Skin of body (tissue), 2 donors: ENCODE data around the gene PADI4. TPM values are rescaled to one million over a fixed set of nuclear protein-coding genes. Genes with fewer than 3 reads are reported as not detected.
"Not testable (repeated sequence)": the region's sequence is repeated elsewhere in the genome, so short reads cannot be mapped to it uniquely, and the experiment has no call there.

ENCODE experiments used
- DNase-seq: peaks from one replicate; lab custom pipeline; 2025; lab: John Stamatoyannopoulos, UW
- total RNA-seq: library from RNA; depleted of rRNA; stranded (reverse); fragments of >200 nt; gene quantifications from one replicate; pipeline ENCODE4 v1.2.3, GENCODE V29; 2014

PADI4 gene
- total RNA-seq, 1 donor from 2014 or later, result 10.4 TPM

DNA sequence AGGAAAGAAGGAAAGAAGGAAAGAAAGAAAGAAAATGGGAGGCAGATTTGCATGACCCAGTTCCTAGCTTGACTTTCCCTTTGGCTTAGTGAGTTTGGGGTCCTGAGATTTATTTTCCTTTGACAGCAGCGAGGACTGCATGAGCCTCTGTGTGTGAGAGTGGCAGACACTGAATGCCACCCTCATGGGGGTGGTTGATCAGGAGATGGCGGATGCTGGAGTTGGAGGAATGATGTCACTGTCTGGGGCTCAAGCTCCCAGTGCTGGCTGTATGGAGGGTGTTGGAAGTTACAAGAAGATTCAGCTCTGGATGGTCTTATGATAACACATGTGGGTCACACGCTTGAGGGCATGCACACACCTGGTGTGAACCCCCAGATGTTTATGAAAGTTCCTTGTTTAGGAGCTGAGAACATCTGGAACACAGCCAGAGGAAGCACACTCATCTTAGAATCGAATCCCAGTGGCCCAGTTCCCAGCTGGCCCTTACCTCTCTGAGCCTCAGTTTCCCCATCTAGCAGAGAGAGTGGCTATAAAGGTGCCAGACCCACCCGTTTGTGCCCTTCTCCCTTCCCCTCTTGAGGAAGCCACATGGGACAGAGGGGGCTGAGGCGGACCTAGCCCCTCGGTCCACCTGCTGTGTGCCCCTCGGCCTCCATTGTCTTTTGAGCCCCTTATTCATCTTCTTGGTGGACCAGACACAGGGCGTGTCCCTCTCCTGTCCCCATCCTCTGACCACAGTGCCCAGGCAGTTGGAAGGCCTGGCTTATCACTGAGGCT is 5.7 kb downstream of the PADI4 start:
- DNase-seq, result no peak

GRCh38 chr1:17314491-17314971 is 6.5 kb downstream of the PADI4 start:
- no peak for DNase-seq

DNA sequence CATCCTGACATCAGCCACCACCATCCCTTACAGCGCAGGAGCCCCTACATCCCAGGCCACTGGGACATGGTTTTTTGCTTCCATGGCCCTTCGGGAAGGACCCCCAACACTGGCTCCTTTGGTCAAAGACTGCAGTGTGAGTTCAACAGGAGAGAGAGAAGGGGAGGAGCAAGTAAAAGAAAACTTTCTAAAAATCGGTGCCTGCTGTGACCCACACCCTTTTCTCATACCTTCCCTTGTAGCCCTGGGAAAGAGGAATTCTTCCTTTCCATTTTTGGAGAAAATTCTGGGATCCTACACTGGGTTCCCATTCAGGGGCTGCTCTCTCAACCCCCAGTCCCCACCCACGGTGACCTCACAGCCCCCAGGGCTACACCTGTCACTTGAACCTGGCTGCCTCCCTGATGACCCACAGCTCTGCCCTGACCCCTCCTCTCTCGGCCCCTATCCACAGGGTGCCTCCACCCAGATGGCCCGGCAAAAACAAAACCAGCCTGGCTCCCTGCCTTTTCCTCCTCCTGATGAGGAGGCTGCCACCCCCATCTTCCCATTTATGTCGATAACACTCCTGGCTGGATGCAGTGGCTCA is 7.6 kb downstream of the PADI4 start:
- DNase-seq, result no peak

DNA sequence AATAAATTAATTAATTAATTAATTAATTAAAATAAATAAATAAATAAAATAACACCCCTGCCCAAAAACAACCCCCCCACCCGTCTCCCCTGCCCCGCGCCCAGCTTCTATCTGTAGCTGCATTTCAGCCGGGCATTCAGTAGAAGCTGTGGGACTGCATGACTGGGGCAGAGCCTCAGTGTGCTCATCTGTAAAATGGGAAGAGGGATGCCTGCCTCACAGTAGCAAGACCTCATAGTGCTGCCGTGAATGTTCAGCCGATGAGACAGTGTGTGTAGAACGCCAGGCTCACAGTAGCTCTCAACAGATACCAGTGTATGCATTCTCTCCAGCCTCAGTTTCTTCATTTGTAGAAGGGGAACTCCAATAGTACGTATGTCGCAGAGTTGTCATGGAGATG is 8.7 kb downstream of the PADI4 start:
- no peak for DNase-seq

DNA sequence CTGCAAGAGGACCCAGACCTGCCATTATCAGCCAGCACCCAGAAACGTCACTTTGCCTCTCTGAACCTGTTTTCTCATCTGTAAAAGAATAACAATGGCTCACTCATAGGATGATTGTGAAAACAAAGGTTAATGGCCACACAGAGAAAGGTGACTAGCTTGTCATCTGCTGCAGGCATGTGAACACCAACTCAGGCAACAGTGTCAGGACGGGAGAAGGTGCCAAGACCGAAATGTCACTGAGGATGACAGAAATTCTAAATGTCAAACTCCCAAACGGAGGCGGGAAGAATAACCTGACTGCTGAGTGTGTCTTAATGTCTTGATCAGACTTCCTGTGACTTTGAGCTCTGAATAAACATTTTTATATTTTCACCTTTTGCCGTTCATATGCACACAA is 10.3 kb downstream of the PADI4 start:
- DNase-seq, result no peak

- no peak for DNase-seq
Observed at GRCh38 chr1:17319561-17320350, 11.8 kb downstream of the PADI4 start.

DNA sequence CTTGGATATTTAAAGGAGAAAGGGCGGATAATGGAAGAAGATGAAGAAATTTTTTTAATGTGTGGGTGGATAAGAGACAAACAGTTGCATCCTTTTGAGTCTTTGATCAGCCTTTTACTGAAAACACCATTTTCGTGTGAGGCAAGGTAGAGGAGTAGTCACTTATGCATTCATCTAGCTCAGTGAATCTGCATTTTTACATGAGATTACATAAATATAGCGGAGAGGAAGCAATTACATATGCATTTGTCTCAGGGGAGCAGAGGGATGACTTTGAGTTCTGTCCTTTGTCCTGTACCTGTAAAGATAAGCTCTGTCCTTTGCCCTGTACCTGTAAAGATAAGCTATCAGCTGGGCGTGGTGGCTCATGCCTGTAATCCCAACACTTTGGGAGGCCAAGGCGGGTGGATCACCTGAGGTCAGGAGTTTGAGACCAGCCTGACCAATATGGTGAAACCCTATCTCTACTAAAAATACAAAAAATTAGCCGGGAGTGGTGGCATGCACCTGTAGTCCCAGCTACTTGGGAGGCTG is 13.9 kb downstream of the PADI4 start:
- not testable (repeated sequence) for DNase-seq

DNA sequence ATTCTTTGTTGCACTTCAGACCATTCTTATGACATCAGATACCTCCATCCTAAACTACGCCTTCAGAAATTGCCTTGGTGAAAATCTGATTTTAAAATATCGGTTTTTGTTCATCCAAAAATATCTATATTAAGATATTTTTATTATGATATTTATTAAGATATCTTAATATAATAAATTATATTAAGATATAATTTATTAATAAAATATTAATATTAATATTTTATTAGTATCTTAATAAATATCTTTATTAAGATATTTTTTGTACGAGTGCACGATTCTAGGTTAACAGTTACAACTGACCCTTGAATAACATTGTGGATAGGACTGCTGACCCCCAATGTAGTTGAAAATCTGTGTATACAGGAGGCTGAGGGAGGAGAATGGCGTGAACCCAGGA is 20.9 kb downstream of the PADI4 start:
- DNase-seq, result no peak

DNA sequence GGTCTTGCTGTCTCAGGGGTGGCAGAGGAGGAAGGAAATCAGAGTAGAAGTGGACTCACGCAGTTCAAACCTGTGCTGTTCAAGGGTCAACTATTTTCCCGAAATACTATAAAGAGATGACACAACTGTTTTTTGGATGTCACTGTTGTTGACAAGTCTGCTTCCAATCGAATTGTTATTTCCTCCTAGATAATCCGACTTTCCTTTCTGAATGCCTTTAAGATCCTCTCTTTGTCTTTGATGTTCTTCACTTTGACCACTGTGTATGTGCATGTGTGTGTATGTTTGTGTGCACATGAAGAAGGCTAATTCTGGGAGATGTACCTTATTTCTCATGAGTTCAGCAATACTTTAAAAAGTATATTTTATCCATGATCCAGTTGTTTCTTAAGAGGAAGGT is 21.6 kb downstream of the PADI4 start:
- no peak for DNase-seq

DNA sequence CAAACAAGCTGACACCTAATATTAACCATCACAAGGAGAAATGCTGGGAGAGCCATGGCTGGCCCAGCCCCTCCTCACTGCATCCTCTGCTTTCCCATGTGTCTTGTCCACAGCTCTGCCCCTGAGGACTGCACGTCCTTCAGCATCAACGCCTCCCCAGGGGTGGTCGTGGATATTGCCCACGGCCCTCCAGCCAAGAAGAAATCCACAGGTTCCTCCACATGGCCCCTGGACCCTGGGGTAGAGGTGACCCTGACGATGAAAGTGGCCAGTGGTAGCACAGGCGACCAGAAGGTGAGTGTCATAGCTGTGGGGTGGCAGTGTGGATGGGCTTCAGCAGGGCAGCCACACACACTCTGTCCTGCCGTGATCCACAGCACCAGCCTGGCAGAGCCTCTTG is 22.9 kb downstream of the PADI4 start:
- no peak for DNase-seq

DNA sequence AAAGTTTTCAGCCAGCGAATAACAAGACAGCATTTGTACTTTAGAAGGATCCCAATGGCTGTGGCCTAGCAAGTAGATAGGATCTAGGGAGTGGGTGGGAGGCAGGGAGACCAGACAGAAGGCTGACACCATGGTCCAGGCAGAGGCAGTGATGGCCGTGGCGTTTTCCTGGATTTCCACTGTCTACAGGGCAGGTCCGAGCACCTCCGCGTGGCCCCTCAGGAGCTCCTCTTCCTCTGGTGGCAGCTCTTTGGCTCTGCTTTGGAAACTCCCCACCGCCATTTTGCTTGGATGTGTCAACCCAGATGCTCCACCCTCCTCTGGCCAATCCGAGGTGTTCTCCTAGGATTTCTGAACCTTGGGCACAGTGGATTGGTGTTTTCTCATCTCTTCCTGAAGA is 25.1 kb downstream of the PADI4 start:
- no peak for DNase-seq

- no peak for DNase-seq
Observed at GRCh38 chr1:17335821-17336710, 28.1 kb downstream of the PADI4 start.

DNA sequence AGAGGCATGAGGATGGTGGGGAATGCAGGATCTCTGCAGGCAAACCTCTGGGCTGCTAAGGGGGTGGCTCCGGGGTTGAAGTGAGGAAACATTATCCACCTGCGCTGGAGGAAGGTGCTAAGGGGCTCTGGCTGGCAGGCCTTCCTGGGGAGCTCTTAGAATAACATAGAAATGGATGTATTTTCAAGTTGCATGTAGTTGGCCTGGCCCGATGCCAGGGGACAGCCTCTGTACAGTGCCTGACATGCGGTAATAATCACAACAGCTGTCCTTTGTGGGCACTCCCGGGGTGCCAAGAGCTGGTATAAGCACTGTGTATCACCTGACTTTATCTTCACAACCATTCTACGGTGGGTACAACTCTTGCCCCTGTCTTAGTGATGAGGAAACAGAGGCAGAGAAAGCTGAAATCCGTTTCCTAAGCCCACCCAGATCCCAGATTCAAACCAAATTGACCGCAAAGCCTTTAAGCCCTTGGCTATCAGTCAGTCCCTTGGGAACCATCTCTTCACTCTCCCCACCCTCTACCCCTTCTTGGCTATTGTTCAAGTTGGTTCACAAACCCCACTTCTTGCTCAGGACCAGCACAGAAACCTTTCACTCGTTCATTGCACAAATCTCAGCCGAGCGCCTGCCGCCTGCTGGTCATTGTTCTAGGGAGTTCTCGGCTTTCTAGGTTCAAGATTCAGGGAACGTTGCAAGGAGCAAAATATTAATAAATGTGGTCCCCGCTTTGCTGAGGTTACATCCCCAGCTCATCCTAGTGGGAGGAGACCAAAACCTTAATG is 30.9 kb downstream of the PADI4 start:
- DNase-seq, result no peak

GRCh38 chr1:17339521-17339920 is 31.5 kb downstream of the PADI4 start:
- DNase-seq, result no peak

DNA sequence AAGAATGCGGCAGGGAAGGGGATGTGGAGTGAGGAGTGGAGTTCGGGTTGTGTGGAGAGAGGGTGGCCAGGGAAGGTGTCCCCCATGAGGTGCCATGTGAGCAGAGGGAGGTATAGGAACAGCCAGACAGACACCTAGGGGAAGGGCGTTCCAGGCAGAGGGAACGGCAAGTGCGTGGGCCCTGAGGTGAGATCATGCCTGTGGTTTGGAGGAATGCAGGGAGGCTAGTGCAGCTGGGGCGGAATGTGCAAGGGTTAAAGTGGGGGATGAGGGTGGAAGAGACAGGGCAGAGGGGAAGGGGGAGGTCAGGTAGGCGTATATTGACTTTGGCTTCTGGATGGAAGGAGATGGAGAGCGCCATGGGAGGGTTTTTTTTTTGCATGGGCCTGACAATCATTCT is 32.4 kb downstream of the PADI4 start:
- DNase-seq, result no peak

- DNase-seq, result no peak
Observed at GRCh38 chr1:17342014-17342441, 34.0 kb downstream of the PADI4 start.

- DNase-seq, result not testable (repeated sequence)
Observed at GRCh38 chr1:17345506-17345905, 37.5 kb downstream of the PADI4 start.

GRCh38 chr1:17346046-17346789 is 38.2 kb downstream of the PADI4 start:
- no peak for DNase-seq
